HepG2 (cell line): ENCODE results near the gene ZNG1A. TPM values are rescaled to one million over a fixed set of nuclear protein-coding genes. Genes with fewer than 3 reads are reported as not detected.

ENCODE experiments used
- ATAC-seq: fragments of 200-7000 bp; cut with Tn5 transposase; 3 replicates; pipeline ENCODE4 v1.9.1; 2020; ENCODE audit warnings: mild to moderate bottlenecking, moderate library complexity
- BruUV-seq: library from RNA; stranded (reverse); fragments of 400-500 nt; replicated peaks from 2 replicates; lab custom pipeline; 2021; lab: Mats Ljungman, UMichigan
- CTCF ChIA-PET: fragments of 300-600 bp; formaldehyde crosslinking; extraction: SDS; loops from one replicate; lab custom pipeline; 2021; ENCODE audit warnings: low total read pairs, inconsistent platforms, low intra/inter-chr PET ratio; lab: Yijun Ruan, JAX
- POLR2A ChIA-PET: fragments of 350-600 bp; sonication (Branson Sonifier 250); formaldehyde crosslinking; loops from one replicate; lab custom pipeline; 2020; ENCODE audit warnings: antibody characterized with exemption, inconsistent platforms; lab: Yijun Ruan, JAX
- DNase-seq: peaks from one replicate; pipeline ENCODE4 v3.0.0-alpha.2; 2015; ENCODE audit warnings: low spot score
- FAIRE-seq: peaks from 3 replicates; lab custom pipeline; 2011; peaks lifted over from hg19 to GRCh38; lab: Jason Lieb, UNC
- H2AFZ ChIP-seq: one replicate; pipeline ENCODE4 v1.6.1; 2011; ENCODE audit warnings: low read length, inconsistent platforms
- H3K27ac ChIP-seq: fragments of 300-600 bp; 3 replicates; pipeline ENCODE4 v1.8.0; 2011; ENCODE audit warnings: mixed run types, mild to moderate bottlenecking, mixed read lengths, low read length, inconsistent platforms; ENCODE audit not compliant: insufficient read depth; ENCODE audit errors: extremely low read length
- H3K27me3 ChIP-seq, 2 experiments: fragments of 200-600 bp in 1 of 2; 2 replicates in 1 of 2; 3 replicates in 1 of 2; pipeline versions ENCODE4 v1.6.0 to v1.8.0; 2011; ENCODE audit warnings: low read length in 2 of 2, mild to moderate bottlenecking in 2 of 2, moderate library complexity in 2 of 2, inconsistent platforms in 1 of 2; ENCODE audit not compliant: insufficient read depth in 2 of 2, control insufficient read depth in 1 of 2
- H3K36me3 ChIP-seq, 2 experiments: fragments of 200-600 bp in 1 of 2; replicated peaks in 1 of 2; 2 replicates in 1 of 2; 3 replicates in 1 of 2; pipeline versions ENCODE4 v1.5.1 to v1.8.0; 2011; ENCODE audit warnings: low read length in 2 of 2, inconsistent platforms in 1 of 2; ENCODE audit not compliant: insufficient read depth in 2 of 2, control insufficient read depth in 1 of 2
- H3K4me1 ChIP-seq: 2 replicates; pipeline ENCODE4 v1.5.1; 2012; ENCODE audit warnings: low read length, inconsistent platforms; ENCODE audit not compliant: insufficient read depth
- H3K4me2 ChIP-seq: 2 replicates; pipeline ENCODE4 v1.6.0; 2011; ENCODE audit warnings: low read depth, low read length, inconsistent platforms
- H3K4me3 ChIP-seq, 3 experiments: fragments of 200-600 bp in 1 of 3; sonication (generic), shearing (Covaris generic) in 1 of 3; replicated peaks in 1 of 3; 2 replicates each; pipeline ENCODE4 v1.5.1; 2011 to 2016; ENCODE audit warnings: low read length in 3 of 3, inconsistent platforms in 2 of 3, low read depth in 2 of 3, mild to moderate bottlenecking in 2 of 3, control low read depth in 1 of 3, mixed read lengths in 1 of 3; ENCODE audit not compliant: insufficient read depth in 1 of 3
- H3K79me2 ChIP-seq: one replicate; pipeline ENCODE4 v1.6.1; 2011; ENCODE audit warnings: low read length, inconsistent platforms; ENCODE audit not compliant: insufficient read depth
- H3K9ac ChIP-seq: 2 replicates; pipeline ENCODE4 v1.6.0; 2011; ENCODE audit warnings: mild to moderate bottlenecking, low read depth, low read length, inconsistent platforms; ENCODE audit not compliant: insufficient read depth
- H3K9me3 ChIP-seq: 2 replicates; pipeline ENCODE4 v1.5.1; 2012; ENCODE audit warnings: mild to moderate bottlenecking, low read length
- H4K20me1 ChIP-seq: 2 replicates; pipeline ENCODE4 v1.6.0; 2011; ENCODE audit warnings: inconsistent platforms, mild to moderate bottlenecking, low read length, moderate library complexity; ENCODE audit not compliant: insufficient read depth
- CHCHD3 ChIP-seq: sonication (generic); formaldehyde crosslinking; IDR thresholded peaks from 2 replicates; pipeline ENCODE4 v1.8.0; 2022; ENCODE audit warnings: mild to moderate bottlenecking, missing genetic modification reagents, moderate library complexity
- GABPA ChIP-seq, 2 experiments: IDR thresholded peaks; 2 replicates each; pipeline ENCODE4 v1.6.1; 2011 to 2016; ENCODE audit warnings: low read depth in 2 of 2, low read length in 1 of 2, missing biosample characterization in 1 of 2, missing genetic modification characterization in 1 of 2
- KMT2B ChIP-seq: IDR thresholded peaks from 2 replicates; pipeline ENCODE4 v1.6.1; 2016; ENCODE audit warnings: missing genetic modification reagents, missing compliant biosample characterization
- ZFP91 ChIP-seq: sonication (generic); formaldehyde crosslinking; IDR thresholded peaks from 2 replicates; pipeline ENCODE4 v1.9.0; 2022; ENCODE audit warnings: missing genetic modification reagents, mild to moderate bottlenecking, borderline replicate concordance
- ZNF33A ChIP-seq: sonication (generic); formaldehyde crosslinking; IDR thresholded peaks from 2 replicates; pipeline ENCODE4 v1.5.1; 2020; ENCODE audit warnings: missing genetic modification reagents, mild to moderate bottlenecking, moderate library complexity, borderline replicate concordance
- ZNF33B ChIP-seq: sonication (generic); formaldehyde crosslinking; IDR thresholded peaks from 2 replicates; pipeline ENCODE4 v1.5.1; 2020; ENCODE audit warnings: mild to moderate bottlenecking, missing genetic modification reagents
- ZNF687 ChIP-seq: sonication (generic); formaldehyde crosslinking; IDR thresholded peaks from 2 replicates; pipeline ENCODE4 v1.5.1; 2020; ENCODE audit warnings: mild to moderate bottlenecking, missing genetic modification reagents, moderate library complexity
- ZNF790 ChIP-seq: sonication (generic); formaldehyde crosslinking; IDR thresholded peaks from 2 replicates; pipeline ENCODE4 v1.8.0; 2022; ENCODE audit warnings: missing genetic modification reagents, mild to moderate bottlenecking, borderline replicate concordance
- WGBS: methylation state at CpG from one replicate; pipeline ENCODE4 v1.1.6; 2017; ENCODE audit warnings: low lambda C conversion rate; 5-methylcytosine and 5-hydroxymethylcytosine counted together
- in situ Hi-C: cut with HindIII; loops from 2 replicates; pipeline ENCODE4 v1.10.0; 2017; ENCODE audit warnings: low pct_unique_long_range_greater_than_20kb; ENCODE audit not compliant: extremely low pct_ligation_motif_present
- intact Hi-C: fragments of 100-400 bp; cut with micrococcal nuclease; formaldehyde crosslinking; loops from one replicate; pipeline ENCODE4 v1.10.0; 2022; ENCODE audit not compliant: unreplicated experiment
- polyA plus RNA-seq, 8 experiments: library from polyadenylated mRNA; depleted of rRNA in 3 of 8; stranded (reverse) in 7 of 8; unstranded in 1 of 8; fragments of >200 nt; fragmentation: Illumina TruSeq in 4 of 8; extraction: Trizol in 4 of 8; gene quantifications; 2 replicates each; pipeline versions ENCODE4 v1.2.1 to v1.2.3, GENCODE V29; 2011 to 2016; ENCODE audit warnings: low read depth in 4 of 8, missing spikeins in 1 of 8, mixed read lengths in 1 of 8; ENCODE audit not compliant: insufficient read depth in 1 of 8
- total RNA-seq, 5 experiments: library from RNA; depleted of rRNA; stranded (reverse); fragments of >200 nt; fragmentation: Illumina TruSeq; extraction: Trizol; gene quantifications; 2 replicates each; pipeline ENCODE4 v1.2.3, GENCODE V29; 2016; ENCODE audit warnings: low read depth in 1 of 5

Gene ZNG1A
- total and polyA plus RNA-seq, 2 of the 13 experiments (the other 11 are each of a cell fraction or from before 2014, with no cell fraction given) = 28.6 to 90.6 TPM

- no peaks in the 10 kb centered on the region for H3K36me3 ChIP-seq
- intact Hi-C loops = loop anchor here (5.0 kb wide), 1 partner anchor 40 kb away; the partner anchor contains the start of gene ZNG1A
- no peaks in the 10 kb centered on the region for H3K9me3 ChIP-seq
- H3K4me1 ChIP-seq = peaks cover 9% of the 10 kb centered on the region; the same call in 1 of the 2 replicates
- peaks cover 0 to 23% of the 10 kb centered on the region in 2 experiments; a peak in 2 of 5 replicates for H3K27me3 ChIP-seq
- H2AFZ ChIP-seq = no peak overlapping the region
- ATAC-seq (no peak), DNase-seq (no peak), FAIRE-seq (no peak)
- no TSS peak for BruUV-seq
- ChIA-PET CTCF (no interaction called here), POLR2A (no interaction called here)
- H4K20me1 ChIP-seq = no peaks in the 10 kb centered on the region
- no peak overlapping the region for H3K4me2 ChIP-seq
- no peak overlapping the region for H3K9ac ChIP-seq
- H3K79me2 ChIP-seq = no peaks in the 10 kb centered on the region
- H3K4me3 ChIP-seq = no peak overlapping the region
- TF ChIP-seq CHCHD3 = no peak
- no peak for TF ChIP-seq ZNF33B (CRISPR knock-in tag)
- no peak for TF ChIP-seq GABPA (IDR thresholded peaks at IDR 0.05; ENCODE audit: low read depth, low read length)
- TF ChIP-seq GABPA (CRISPR knock-in tag; IDR thresholded peaks at IDR 0.05; ENCODE audit: low read depth) = no peak
- TF ChIP-seq KMT2B (CRISPR knock-in tag) = no peak
- no peak for TF ChIP-seq ZFP91
- TF ChIP-seq ZNF33A (CRISPR knock-in tag) = no peak
- TF ChIP-seq ZNF790 (CRISPR knock-in tag) = no peak
- TF ChIP-seq ZNF687 (CRISPR knock-in tag) = no peak
- in situ Hi-C loops = no loop called here
- 0% methylated on average over 1 of the region's 1 CpG for WGBS
- H3K27ac ChIP-seq = no peak overlapping the region
Observed at GRCh38 chr9:216866-217265, 38.0 kb upstream of the ZNG1A start.
